GM12878 (cell line): Measurements from ENCODE around the gene IMMP2L. TPM values are rescaled to one million over a fixed set of nuclear protein-coding genes. Genes with fewer than 3 reads are reported as not detected.

Experiments
- ATAC-seq: fragments of 200-7000 bp; cut with Tn5 transposase; 3 replicates; pipeline ENCODE4 v1.9.1; 2020; ENCODE audit warnings: mild to moderate bottlenecking, moderate library complexity
- BruUV-seq: library from RNA; stranded (reverse); fragments of 400-500 nt; replicated peaks from 2 replicates; lab custom pipeline; 2021; lab: Mats Ljungman, UMichigan
- CTCF ChIA-PET: fragments of 300-600 bp; sonication (Branson Sonifier 250); formaldehyde crosslinking; extraction: SDS; loops from one replicate; lab custom pipeline; 2021; ENCODE audit warnings: inconsistent platforms; lab: Yijun Ruan, JAX
- POLR2A ChIA-PET: fragments of 350-600 bp; formaldehyde crosslinking; extraction: SDS; loops from one replicate; lab custom pipeline; 2021; ENCODE audit warnings: inconsistent platforms; lab: Charles Lee
- RAD21 ChIA-PET: fragments of 300-600 bp; sonication (Branson Sonifier 250); formaldehyde crosslinking; loops from one replicate; lab custom pipeline; 2023; ENCODE audit warnings: antibody characterized with exemption; ENCODE audit not compliant: unreplicated experiment; lab: Charles Lee
- SMC1A ChIA-PET: fragments of 300-600 bp; sonication (Branson Sonifier 250); formaldehyde crosslinking; loops from one replicate; lab custom pipeline; 2023; ENCODE audit not compliant: unreplicated experiment, uncharacterized antibody; lab: Charles Lee
- DNase-seq: peaks from one replicate; pipeline ENCODE4 v3.0.0-alpha.2; 2011; ENCODE audit warnings: low read depth, low spot score
- FAIRE-seq: peaks from 3 replicates; lab custom pipeline; 2011; peaks lifted over from hg19 to GRCh38; lab: Jason Lieb, UNC
- H2AFZ ChIP-seq: 2 replicates; pipeline ENCODE4 v1.6.0; 2011; ENCODE audit warnings: low read depth, low read length, control low read depth; ENCODE audit not compliant: control insufficient read depth
- H3K27ac ChIP-seq: 2 replicates; pipeline ENCODE4 v1.5.1; 2011; ENCODE audit warnings: control low read depth; ENCODE audit not compliant: control insufficient read depth, insufficient read depth
- H3K27me3 ChIP-seq, 2 experiments: replicated peaks in 1 of 2; 2 replicates each; pipeline versions ENCODE4 v1.6.0 to v1.6.1; 2011; ENCODE audit warnings: low read length in 1 of 2; ENCODE audit not compliant: control insufficient read depth in 2 of 2, insufficient read depth in 2 of 2
- H3K36me3 ChIP-seq, 2 experiments: 2 replicates each; pipeline ENCODE4 v1.5.1; 2011; ENCODE audit warnings: low read length in 1 of 2; ENCODE audit not compliant: control insufficient read depth in 2 of 2, insufficient read depth in 2 of 2
- H3K4me1 ChIP-seq: 2 replicates; pipeline ENCODE4 v1.6.1; 2011; ENCODE audit warnings: mild to moderate bottlenecking, low read length, moderate library complexity, mixed read lengths; ENCODE audit not compliant: control insufficient read depth, insufficient read depth
- H3K4me2 ChIP-seq: 2 replicates; pipeline ENCODE4 v1.6.0; 2011; ENCODE audit warnings: control low read depth; ENCODE audit not compliant: control insufficient read depth, insufficient read depth
- H3K4me3 ChIP-seq: fragments of 200-600 bp; sonication (generic); 2 replicates; pipeline ENCODE4 v1.5.1; 2016
- H3K79me2 ChIP-seq: 2 replicates; pipeline ENCODE4 v1.6.0; 2011; ENCODE audit warnings: low read length; ENCODE audit not compliant: control insufficient read depth, insufficient read depth
- H3K9ac ChIP-seq: 2 replicates; pipeline ENCODE4 v1.8.0; 2011; ENCODE audit warnings: low read length, control low read depth, mixed read lengths; ENCODE audit not compliant: control insufficient read depth, insufficient read depth
- H3K9me3 ChIP-seq: replicated peaks from 3 replicates; pipeline ENCODE4 v1.5.1; 2011; ENCODE audit warnings: mild to moderate bottlenecking, low read length; ENCODE audit not compliant: control insufficient read depth, insufficient read depth
- H4K20me1 ChIP-seq: 2 replicates; pipeline ENCODE4 v1.6.0; 2011; ENCODE audit not compliant: control insufficient read depth, insufficient read depth
- BCLAF1 ChIP-seq: fragments of 450-650 bp; IDR thresholded peaks from 2 replicates; pipeline ENCODE4 v1.6.1; 2017; ENCODE audit warnings: antibody characterized with exemption, mild to moderate bottlenecking, moderate library complexity
- JUNB ChIP-seq: IDR thresholded peaks from 2 replicates; pipeline ENCODE4 v1.6.1; 2016; ENCODE audit warnings: antibody characterized with exemption, mild to moderate bottlenecking
- KDM1A ChIP-seq: fragments of 200-600 bp; sonication (generic); IDR thresholded peaks from 2 replicates; pipeline ENCODE4 v1.6.1; 2016; ENCODE audit warnings: borderline replicate concordance
- MEF2A ChIP-seq: IDR thresholded peaks from 2 replicates; pipeline ENCODE4 v1.6.1; 2011; ENCODE audit warnings: low read depth, mild to moderate bottlenecking, low read length, moderate library complexity; ENCODE audit not compliant: insufficient read depth
- NFIC ChIP-seq: IDR thresholded peaks from 2 replicates; pipeline ENCODE4 v1.6.1; 2012; ENCODE audit warnings: low read depth, mild to moderate bottlenecking, inconsistent platforms, low read length, moderate library complexity
- RUNX3 ChIP-seq: IDR thresholded peaks from 2 replicates; pipeline ENCODE4 v1.6.1; 2012; ENCODE audit warnings: low read length, inconsistent platforms
- TCF3 ChIP-seq: IDR thresholded peaks from 2 replicates; pipeline ENCODE4 v1.6.1; 2012; ENCODE audit warnings: low read depth, mild to moderate bottlenecking, low read length, borderline replicate concordance; ENCODE audit not compliant: insufficient read depth
- WGBS: methylation state at CpG from one replicate; pipeline ENCODE4 v1.1.6; 2016; ENCODE audit warnings: low lambda C conversion rate; ENCODE audit not compliant: insufficient replicate concordance, insufficient coverage; ENCODE audit errors: missing lambda C conversion rate; 5-methylcytosine and 5-hydroxymethylcytosine counted together
- in situ Hi-C: fragments of 300-500 bp; cut with MboI; formaldehyde crosslinking; loops from 9 replicates; pipeline ENCODE4 v1.14.3; 2018; ENCODE audit warnings: mixed read lengths
- intact Hi-C: fragments of 100-400 bp; cut with micrococcal nuclease; formaldehyde crosslinking; loops from one replicate; pipeline ENCODE4 v1.14.2; 2022; ENCODE audit not compliant: unreplicated experiment
- polyA plus RNA-seq, 11 experiments: library from polyadenylated mRNA; depleted of rRNA in 4 of 11; unstranded in 6 of 11; stranded (reverse) in 5 of 11; fragments of >200 nt; fragmentation: Nextera tagmentation in 4 of 11; fragmentation: Illumina TruSeq in 1 of 11; extraction: Ambion mirVana in 4 of 11; extraction: Trizol in 1 of 11; gene quantifications; 1 replicate in 1 of 11; 2 replicates in 10 of 11; pipeline versions ENCODE4 v1.2.1 to v1.2.3, GENCODE V29; 2011 to 2016; ENCODE audit warnings: inconsistent platforms in 2 of 11, missing spikeins in 2 of 11, low read depth in 1 of 11
- total RNA-seq, 4 experiments: library from RNA; depleted of rRNA in 3 of 4; stranded (reverse); fragments of >200 nt in 3 of 4; fragmentation: Illumina TruSeq in 1 of 4; extraction: Trizol in 1 of 4; gene quantifications; 2 replicates each; pipeline versions ENCODE4 v1.2.1 to v1.2.3, GENCODE V29; 2013 to 2021

The IMMP2L gene
- total and polyA plus RNA-seq, 10 of the 15 experiments (the other 5 are each of a cell fraction or from before 2014, with no cell fraction given) = 12.6 to 46.3 (median 19.6) TPM

GRCh38 chr7:111093496-111093895 is 468.8 kb downstream of the IMMP2L start:
- ATAC-seq (no peak), DNase-seq (no peak), FAIRE-seq (no peak)
- Histone ChIP-seq H3K27me3 (no peaks in the 10 kb centered on the region), H3K4me1 (peaks cover 11% of the 10 kb centered on the region), H3K79me2 (no peaks in the 10 kb centered on the region), H3K4me3 (no peak overlapping the region), H4K20me1 (no peaks in the 10 kb centered on the region), H3K9ac (no peak overlapping the region), H3K9me3 (no peaks in the 10 kb centered on the region), H3K4me2 (no peak overlapping the region)
- WGBS = 81% methylated on average over 4 of the region's 4 CpGs
- in situ Hi-C loops (loop anchor here (5.0 kb wide), 2 partner anchors 394 to 639 kb away; no protein-coding TSS in a partner anchor), intact Hi-C loops (loop anchor here (5.0 to 10.0 kb wide), 2 partner anchors 229 to 1249 kb away; no protein-coding TSS in a partner anchor)
- CTCF ChIA-PET = interaction anchor here (0.7 to 2.3 kb wide), 3 partner anchors 9 to 84 kb away, joined by 3 to 5 read pairs (median 4); no protein-coding TSS in a partner anchor
- BruUV-seq = no TSS peak
- POLR2A ChIA-PET = no interaction called here
- RAD21 ChIA-PET = interaction anchor here (0.9 to 3.1 kb wide), 3 partner anchors 40 to 405 kb away, joined by 3 to 8 read pairs (median 6); no protein-coding TSS in a partner anchor
- SMC1A ChIA-PET = interaction anchor here (0.8 to 3.7 kb wide), 8 partner anchors 9 to 634 kb away, joined by 3 to 29 read pairs (median 3); no protein-coding TSS in a partner anchor
- TF ChIP-seq TCF3 = no peak
- TF ChIP-seq KDM1A = no peak
- TF ChIP-seq, all 136 proteins: peak for 0
- no peaks in the 10 kb centered on the region for H3K36me3 ChIP-seq
- no peak overlapping the region for H2AFZ ChIP-seq
- H3K27ac ChIP-seq = no peak overlapping the region

- H2AFZ ChIP-seq = no peak overlapping the region
- H3K27me3 ChIP-seq = no peaks in the 10 kb centered on the region
- H3K9me3 ChIP-seq = no peaks in the 10 kb centered on the region
- H3K27ac ChIP-seq = no peak overlapping the region
- ChIA-PET RAD21 (interaction anchor here (0.6 to 3.1 kb wide), 8 partner anchors 11 to 642 kb away, joined by 3 to 8 read pairs (median 3); no protein-coding TSS in a partner anchor), POLR2A (interaction anchor here (0.6 kb wide), 1 partner anchor 1244 kb away, joined by 3 read pairs; no protein-coding TSS in a partner anchor), CTCF (interaction anchor here (0.7 to 2.0 kb wide), 11 partner anchors 8 to 644 kb away, joined by 3 to 11 read pairs (median 4); no protein-coding TSS in a partner anchor), SMC1A (interaction anchor here (0.8 to 3.7 kb wide), 16 partner anchors 9 to 635 kb away, joined by 3 to 29 read pairs (median 3); no protein-coding TSS in a partner anchor)
- no peaks in the 10 kb centered on the region for H3K79me2 ChIP-seq
- ATAC-seq (peak; percentile 50), FAIRE-seq (no peak), DNase-seq (no peak)
- H3K4me2 ChIP-seq = peak overlapping the region; percentile 35; the same call in 1 of the 2 replicates
- peaks cover 11% of the 10 kb centered on the region for H3K4me1 ChIP-seq
- intact Hi-C loops = loop anchor here (5.0 to 10.0 kb wide), 2 partner anchors 230 to 1248 kb away; no protein-coding TSS in a partner anchor
- WGBS = 21% methylated on average over 2 of the region's 2 CpGs
- H3K36me3 ChIP-seq = no peaks in the 10 kb centered on the region
- no TSS peak for BruUV-seq
- no peaks in the 10 kb centered on the region for H4K20me1 ChIP-seq
- in situ Hi-C loops = loop anchor here (5.0 kb wide), 2 partner anchors 395 to 640 kb away; no protein-coding TSS in a partner anchor
- H3K4me3 ChIP-seq = no peak overlapping the region
- no peak overlapping the region for H3K9ac ChIP-seq
- peak; percentile 63; the same call in 1 of the 2 replicates for TF ChIP-seq MEF2A
- peak; percentile 1; the same call in 1 of the 2 replicates for TF ChIP-seq JUNB
- peak; percentile 62; the same call in 1 of the 2 replicates for TF ChIP-seq NFIC
- TF ChIP-seq RUNX3 = peak; percentile 70
- no peak for TF ChIP-seq BCLAF1
Observed at GRCh38 chr7:111092406-111093236, 469.7 kb downstream of the IMMP2L start.
